ENCODE measurements around the gene TRPV4.

The TRPV4 gene

DNA sequence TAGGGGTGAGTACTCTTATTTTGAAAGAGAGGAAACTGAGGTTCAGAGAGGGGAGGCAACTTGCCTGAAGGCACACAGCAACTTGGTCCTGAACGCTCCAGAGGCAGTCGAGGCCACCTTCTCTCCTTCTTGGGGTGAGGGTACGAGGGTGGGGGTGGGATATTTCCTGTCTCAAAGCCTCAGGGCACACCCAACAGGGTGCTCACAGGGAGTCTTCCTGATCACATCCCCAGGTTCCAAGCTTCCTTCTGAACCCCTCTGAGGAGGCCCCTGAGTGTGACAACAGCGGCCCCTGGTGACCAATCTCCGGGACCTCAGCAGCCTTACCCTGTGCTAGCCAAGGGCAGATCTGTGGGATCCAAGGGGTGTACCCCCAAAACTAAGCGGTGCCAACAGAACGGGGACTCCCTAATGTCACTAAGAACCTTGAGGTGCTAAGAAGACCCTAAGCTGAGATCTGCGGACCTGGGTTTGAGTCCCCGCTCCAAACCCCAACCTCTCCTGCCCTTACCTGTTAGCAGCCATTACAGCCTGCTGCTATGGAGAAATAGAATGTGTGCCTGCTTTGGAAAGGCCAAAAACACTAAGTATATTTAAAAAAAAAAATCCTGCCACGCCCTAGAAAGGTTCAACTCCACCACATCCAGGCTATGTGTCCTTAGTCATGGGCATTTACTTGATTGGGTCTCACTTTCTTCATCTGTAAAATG is 57.9 kb downstream of the TRPV4 start (continued):
- TF ChIP-seq, protein P1, sequence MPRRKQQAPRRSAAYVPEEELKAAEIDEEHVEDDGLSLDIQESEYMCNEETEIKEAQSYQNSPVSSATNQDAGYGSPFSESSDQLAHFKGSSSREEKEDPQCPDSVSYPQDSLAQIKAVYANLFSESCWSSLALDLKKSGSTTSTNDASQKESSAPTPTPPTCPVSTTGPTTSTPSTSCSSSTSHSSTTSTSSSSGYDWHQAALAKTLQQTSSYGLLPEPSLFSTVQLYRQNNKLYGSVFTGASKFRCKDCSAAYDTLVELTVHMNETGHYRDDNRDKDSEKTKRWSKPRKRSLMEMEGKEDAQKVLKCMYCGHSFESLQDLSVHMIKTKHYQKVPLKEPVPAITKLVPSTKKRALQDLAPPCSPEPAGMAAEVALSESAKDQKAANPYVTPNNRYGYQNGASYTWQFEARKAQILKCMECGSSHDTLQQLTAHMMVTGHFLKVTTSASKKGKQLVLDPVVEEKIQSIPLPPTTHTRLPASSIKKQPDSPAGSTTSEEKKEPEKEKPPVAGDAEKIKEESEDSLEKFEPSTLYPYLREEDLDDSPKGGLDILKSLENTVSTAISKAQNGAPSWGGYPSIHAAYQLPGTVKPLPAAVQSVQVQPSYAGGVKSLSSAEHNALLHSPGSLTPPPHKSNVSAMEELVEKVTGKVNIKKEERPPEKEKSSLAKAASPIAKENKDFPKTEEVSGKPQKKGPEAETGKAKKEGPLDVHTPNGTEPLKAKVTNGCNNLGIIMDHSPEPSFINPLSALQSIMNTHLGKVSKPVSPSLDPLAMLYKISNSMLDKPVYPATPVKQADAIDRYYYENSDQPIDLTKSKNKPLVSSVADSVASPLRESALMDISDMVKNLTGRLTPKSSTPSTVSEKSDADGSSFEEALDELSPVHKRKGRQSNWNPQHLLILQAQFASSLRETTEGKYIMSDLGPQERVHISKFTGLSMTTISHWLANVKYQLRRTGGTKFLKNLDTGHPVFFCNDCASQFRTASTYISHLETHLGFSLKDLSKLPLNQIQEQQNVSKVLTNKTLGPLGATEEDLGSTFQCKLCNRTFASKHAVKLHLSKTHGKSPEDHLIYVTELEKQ (tag by site-specific recombination; IDR thresholded peaks at IDR 0.05; ENCODE audit: borderline replicate concordance), result no peak
- TF ChIP-seq ZNF76 (tag by site-specific recombination; IDR thresholded peaks at IDR 0.05; ENCODE audit: borderline replicate concordance, low read depth) (no peak), ZNF16 (tag by site-specific recombination; IDR thresholded peaks at IDR 0.05; ENCODE audit: low read depth) (no peak), GLI2 (tag by site-specific recombination; IDR thresholded peaks at IDR 0.05; ENCODE audit: borderline replicate concordance, low read depth) (no peak), ZIC2 (tag by site-specific recombination; IDR thresholded peaks at IDR 0.05) (no peak), MEIS1 (CRISPR knock-in tag; IDR thresholded peaks at IDR 0.05; ENCODE audit: borderline replicate concordance) (no peak), HOXD13 (CRISPR knock-in tag; IDR thresholded peaks at IDR 0.05; ENCODE audit: borderline replicate concordance) (no peak), ZNF2 (tag by site-specific recombination; IDR thresholded peaks at IDR 0.05) (no peak), ZNF654 (tag by site-specific recombination; IDR thresholded peaks at IDR 0.05; ENCODE audit: low read depth) (peak; percentile 94), ZNF664 (tag by site-specific recombination; IDR thresholded peaks at IDR 0.05) (no peak), ZNF510 (tag by site-specific recombination; IDR thresholded peaks at IDR 0.05; ENCODE audit: insufficient replicate concordance) (no peak), ZNF837 (tag by site-specific recombination; IDR thresholded peaks at IDR 0.05) (no peak), ZNF596 (tag by site-specific recombination; IDR thresholded peaks at IDR 0.05) (no peak), ZNF266 (tag by site-specific recombination; IDR thresholded peaks at IDR 0.05; ENCODE audit: low read depth) (no peak), ZNF585B (tag by site-specific recombination; IDR thresholded peaks at IDR 0.05) (no peak), ZNF19 (tag by site-specific recombination; IDR thresholded peaks at IDR 0.05; ENCODE audit: low read depth) (no peak), SETDB1 (IDR thresholded peaks at IDR 0.05; ENCODE audit: insufficient read length, low read length) (no peak), IKZF3 (tag by site-specific recombination; IDR thresholded peaks at IDR 0.05) (peak; percentile 83), ZNF776 (tag by site-specific recombination; IDR thresholded peaks at IDR 0.05; ENCODE audit: borderline replicate concordance) (no peak), OVOL3 (tag by site-specific recombination; IDR thresholded peaks at IDR 0.05) (no peak), ZNF529 (tag by site-specific recombination; IDR thresholded peaks at IDR 0.05; ENCODE audit: insufficient replicate concordance) (no peak), GLI4 (tag by site-specific recombination; IDR thresholded peaks at IDR 0.05) (no peak), ZNF391 (tag by site-specific recombination; IDR thresholded peaks at IDR 0.05; ENCODE audit: borderline replicate concordance, low read depth) (no peak), ZNF202 (tag by site-specific recombination; IDR thresholded peaks at IDR 0.05; ENCODE audit: borderline replicate concordance) (no peak), ZFP69B (tag by site-specific recombination; IDR thresholded peaks at IDR 0.05) (no peak), EGR2 (tag by site-specific recombination; IDR thresholded peaks at IDR 0.05; ENCODE audit: low read depth) (no peak), ZNF558 (tag by site-specific recombination; IDR thresholded peaks at IDR 0.05) (no peak), ZNF214 (tag by site-specific recombination; IDR thresholded peaks at IDR 0.05; ENCODE audit: borderline replicate concordance) (no peak), ZNF48 (tag by site-specific recombination; IDR thresholded peaks at IDR 0.05) (no peak), ZSCAN23 (tag by site-specific recombination; IDR thresholded peaks at IDR 0.05) (no peak), ZNF777 (tag by site-specific recombination; IDR thresholded peaks at IDR 0.05; ENCODE audit: borderline replicate concordance) (no peak), ZNF571 (tag by site-specific recombination; IDR thresholded peaks at IDR 0.05) (no peak), ZNF658 (tag by site-specific recombination; IDR thresholded peaks at IDR 0.05) (no peak), ZNF514 (tag by site-specific recombination; IDR thresholded peaks at IDR 0.05) (no peak), MYNN (tag by site-specific recombination; IDR thresholded peaks at IDR 0.05; ENCODE audit: borderline replicate concordance) (peak; percentile 91), ZBTB20 (tag by site-specific recombination; IDR thresholded peaks at IDR 0.05) (no peak), ZNF274 (IDR thresholded peaks at IDR 0.05; ENCODE audit: low read length) (no peak), ZNF274 (tag by site-specific recombination; IDR thresholded peaks at IDR 0.05; ENCODE audit: borderline replicate concordance) (no peak)
- TF ChIP-seq, protein P2, sequence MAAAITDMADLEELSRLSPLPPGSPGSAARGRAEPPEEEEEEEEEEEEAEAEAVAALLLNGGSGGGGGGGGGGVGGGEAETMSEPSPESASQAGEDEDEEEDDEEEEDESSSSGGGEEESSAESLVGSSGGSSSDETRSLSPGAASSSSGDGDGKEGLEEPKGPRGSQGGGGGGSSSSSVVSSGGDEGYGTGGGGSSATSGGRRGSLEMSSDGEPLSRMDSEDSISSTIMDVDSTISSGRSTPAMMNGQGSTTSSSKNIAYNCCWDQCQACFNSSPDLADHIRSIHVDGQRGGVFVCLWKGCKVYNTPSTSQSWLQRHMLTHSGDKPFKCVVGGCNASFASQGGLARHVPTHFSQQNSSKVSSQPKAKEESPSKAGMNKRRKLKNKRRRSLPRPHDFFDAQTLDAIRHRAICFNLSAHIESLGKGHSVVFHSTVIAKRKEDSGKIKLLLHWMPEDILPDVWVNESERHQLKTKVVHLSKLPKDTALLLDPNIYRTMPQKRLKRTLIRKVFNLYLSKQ (tag by site-specific recombination; IDR thresholded peaks at IDR 0.05; ENCODE audit: borderline replicate concordance), result no peak
